Endothelial cell of umbilical vein (primary cell): Measurements from ENCODE around the gene CTU1. TPM values are rescaled to one million over a fixed set of nuclear protein-coding genes. Genes with fewer than 3 reads are reported as not detected.

Experiments
- BruUV-seq: library from RNA; stranded (reverse); fragments of 400-500 nt; replicated peaks from 2 replicates; lab custom pipeline; 2021; lab: Mats Ljungman, UMichigan
- CTCF ChIA-PET: fragments of 300-600, 350-600 bp; sonication (Branson Sonifier 250); formaldehyde crosslinking; loops from one replicate; lab custom pipeline; 2021; ENCODE audit warnings: antibody characterized with exemption, inconsistent platforms; lab: Charles Lee
- POLR2A ChIA-PET: fragments of 300-600, 350-600 bp; sonication (Branson Sonifier 250); formaldehyde crosslinking; loops from one replicate; lab custom pipeline; 2021; ENCODE audit warnings: antibody characterized with exemption, inconsistent platforms; lab: Charles Lee
- DNase-seq: peaks from one replicate; pipeline ENCODE4 v3.0.0-alpha.2; 2011; ENCODE audit warnings: low read depth, low spot score
- FAIRE-seq: peaks from 2 replicates; lab custom pipeline; 2011; peaks lifted over from hg19 to GRCh38; lab: Jason Lieb, UNC
- H2AFZ ChIP-seq: 2 replicates; pipeline ENCODE4 v1.6.0; 2012; ENCODE audit warnings: low read depth, low read length, control low read depth, inconsistent platforms
- H3K27ac ChIP-seq: 2 replicates; pipeline ENCODE4 v1.5.1; 2011; ENCODE audit warnings: low read depth, mild to moderate bottlenecking, control low read depth, low read length, moderate library complexity; ENCODE audit not compliant: insufficient read depth
- H3K27me3 ChIP-seq, 2 experiments: 2 replicates each; pipeline versions ENCODE4 v1.6.0 to v1.6.1; 2011; ENCODE audit warnings: low read length in 2 of 2, mixed read lengths in 1 of 2; ENCODE audit not compliant: control insufficient read depth in 2 of 2, insufficient read depth in 2 of 2
- H3K36me3 ChIP-seq, 2 experiments: 2 replicates in 1 of 2; 3 replicates in 1 of 2; pipeline ENCODE4 v1.5.1; 2011; ENCODE audit warnings: low read length in 2 of 2, mild to moderate bottlenecking in 1 of 2, moderate library complexity in 1 of 2; ENCODE audit not compliant: control insufficient read depth in 2 of 2, insufficient read depth in 2 of 2; ENCODE audit errors: extremely low read depth in 1 of 2
- H3K4me1 ChIP-seq: 3 replicates; pipeline ENCODE4 v1.5.1; 2011; ENCODE audit warnings: mild to moderate bottlenecking, low read length; ENCODE audit not compliant: control insufficient read depth, insufficient read depth; ENCODE audit errors: extremely low read depth
- H3K4me2 ChIP-seq: 2 replicates; pipeline ENCODE4 v1.6.1; 2011; ENCODE audit warnings: low read length, control low read depth, mixed read lengths; ENCODE audit not compliant: insufficient read depth
- H3K4me3 ChIP-seq, 3 experiments: fragments of 200-600 bp in 1 of 3; sonication (generic), shearing (Covaris generic) in 1 of 3; replicated peaks in 1 of 3; 2 replicates each; pipeline ENCODE4 v1.5.1; 2011 to 2016; ENCODE audit warnings: control low read depth in 3 of 3, low read length in 3 of 3, mild to moderate bottlenecking in 2 of 3, inconsistent platforms in 1 of 3, low read depth in 1 of 3, moderate library complexity in 1 of 3; ENCODE audit not compliant: insufficient read depth in 1 of 3
- H3K79me2 ChIP-seq: 2 replicates; pipeline ENCODE4 v1.6.0; 2012; ENCODE audit warnings: low read length, inconsistent platforms; ENCODE audit not compliant: control insufficient read depth, insufficient read depth
- H3K9ac ChIP-seq: replicated peaks from 2 replicates; pipeline ENCODE3; 2011; ENCODE audit warnings: low read length, control low read depth; ENCODE audit not compliant: insufficient read depth; ENCODE audit errors: extremely low read depth
- H3K9me1 ChIP-seq: replicated peaks from 3 replicates; pipeline ENCODE4 v1.6.0; 2011; ENCODE audit warnings: mild to moderate bottlenecking, low read length; ENCODE audit not compliant: control insufficient read depth, insufficient read depth; ENCODE audit errors: extremely low read depth
- H3K9me3 ChIP-seq: replicated peaks from 2 replicates; pipeline ENCODE4 v1.5.1; 2012; ENCODE audit warnings: low read length, inconsistent platforms; ENCODE audit not compliant: control insufficient read depth, insufficient read depth
- H4K20me1 ChIP-seq: replicated peaks from 2 replicates; pipeline ENCODE3; 2011; ENCODE audit warnings: mild to moderate bottlenecking, low read length; ENCODE audit not compliant: control insufficient read depth, insufficient read depth; ENCODE audit errors: extremely low read depth
- CTCF ChIP-seq, 2 donors: IDR thresholded peaks; 1 replicate in 1 of 2; 2 replicates in 1 of 2; pipeline ENCODE4 v1.5.1; 2011; ENCODE audit warnings: low read length in 2 of 2, mild to moderate bottlenecking in 2 of 2, moderate library complexity in 2 of 2, control low read depth in 1 of 2, inconsistent platforms in 1 of 2, low read depth in 1 of 2; ENCODE audit not compliant: insufficient read depth in 1 of 2; ENCODE audit errors: extremely low read depth in 1 of 2
- EZH2 ChIP-seq: IDR thresholded peaks from 2 replicates; pipeline ENCODE4 v1.6.1; 2012; ENCODE audit warnings: borderline replicate concordance, low read depth, mild to moderate bottlenecking, moderate library complexity, low read length, inconsistent platforms; ENCODE audit not compliant: severe bottlenecking
- FOS ChIP-seq: IDR thresholded peaks from 2 replicates; pipeline ENCODE4 v1.6.1; 2011; ENCODE audit warnings: mild to moderate bottlenecking, low read length, moderate library complexity, borderline replicate concordance; ENCODE audit not compliant: insufficient read depth
- GATA2 ChIP-seq: IDR thresholded peaks from 2 replicates; pipeline ENCODE4 v1.7.0; 2011; ENCODE audit warnings: low read depth, mild to moderate bottlenecking, moderate library complexity, mixed read lengths, low read length; ENCODE audit not compliant: insufficient read length, insufficient read depth
- JUN ChIP-seq: IDR thresholded peaks from 2 replicates; pipeline ENCODE4 v1.6.1; 2011; ENCODE audit warnings: borderline replicate concordance, low read depth; ENCODE audit not compliant: insufficient read length, insufficient read depth
- MAX ChIP-seq: IDR thresholded peaks from 2 replicates; pipeline ENCODE4 v1.6.1; 2011; ENCODE audit not compliant: insufficient read depth, insufficient read length
- MYC ChIP-seq: IDR thresholded peaks from one replicate; pipeline ENCODE4 v1.6.1; 2011; ENCODE audit warnings: mild to moderate bottlenecking, low read depth, low read length
- POLR2A ChIP-seq: IDR thresholded peaks from 2 replicates; pipeline ENCODE4 v1.6.1; 2012; ENCODE audit warnings: low read depth, mild to moderate bottlenecking, control low read depth, low read length
- POLR2AphosphoS5 ChIP-seq: IDR thresholded peaks from 2 replicates; pipeline ENCODE4 v1.6.1; 2012; ENCODE audit warnings: low read depth, mild to moderate bottlenecking, control low read depth, low read length, moderate library complexity; ENCODE audit not compliant: insufficient read depth
- dilution Hi-C: fragments of 300-500 bp; cut with MboI; formaldehyde crosslinking; loops from one replicate; pipeline ENCODE4 v1.15.0; 2019; ENCODE audit warnings: low sequenced_read_pairs; ENCODE audit not compliant: extremely low pct_ligation_motif_present
- intact Hi-C: fragments of 100-400 bp; cut with micrococcal nuclease; formaldehyde crosslinking; loops from one replicate; pipeline ENCODE4 v1.10.0; 2022
- polyA plus RNA-seq, 4 experiments: library from polyadenylated mRNA; depleted of rRNA in 3 of 4; stranded (reverse) in 3 of 4; unstranded in 1 of 4; fragments of >200 nt; gene quantifications; 2 replicates each; pipeline versions ENCODE4 v1.2.1 to v1.2.3, GENCODE V29; 2011 to 2012; ENCODE audit warnings: missing spikeins in 1 of 4
- total RNA-seq: library from RNA; stranded (reverse); gene quantifications from 2 replicates; pipeline ENCODE4 v1.2.3, GENCODE V29; 2021

Gene CTU1
- total and polyA plus RNA-seq, 2 donors (not counting 3 experiments of a cell fraction or from before 2014, with no cell fraction given), result 6.1 to 8.7 TPM

DNA sequence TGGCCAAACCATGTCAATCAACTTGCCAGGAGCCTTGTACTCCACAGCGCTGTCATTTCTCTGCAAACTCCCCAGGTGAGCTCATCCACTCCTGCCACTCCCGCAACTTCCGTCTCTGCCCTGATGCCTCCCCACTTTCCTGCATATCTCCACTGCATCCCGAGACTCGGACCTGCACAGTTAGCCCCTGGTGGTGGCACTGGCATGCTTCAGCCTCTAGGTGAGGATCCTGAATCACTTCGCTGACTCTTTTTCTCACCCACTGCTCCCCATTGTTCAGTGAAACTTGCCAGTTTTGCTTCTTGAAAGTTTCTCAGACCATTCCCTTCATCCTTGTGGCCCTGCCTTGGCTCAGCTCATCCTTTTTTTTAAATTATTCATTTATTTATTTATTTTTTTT lies 3.4 kb upstream of the CTU1 start:
- H3K36me3 ChIP-seq, result no peaks in the 10 kb centered on the region
- CTCF ChIA-PET, result interaction anchor here (0.6 to 2.8 kb wide), 3 partner anchors 11 to 20 kb away, joined by 3 to 7 read pairs (median 3); partner anchors contain the start of gene SIGLEC9
- peaks cover 12% of the 10 kb centered on the region for H3K79me2 ChIP-seq
- no peak overlapping the region for H3K9ac ChIP-seq
- peaks cover 11% of the 10 kb centered on the region for H3K4me1 ChIP-seq
- no peak overlapping the region for H3K27ac ChIP-seq
- intact Hi-C loops (no loop called here), dilution Hi-C loops (no loop called here)
- no peak overlapping the region for H3K4me3 ChIP-seq
- no peaks in the 10 kb centered on the region for H3K9me1 ChIP-seq
- no peak overlapping the region for H3K4me2 ChIP-seq
- BruUV-seq, result no TSS peak
- POLR2A ChIA-PET, result no interaction called here
- no peaks in the 10 kb centered on the region for H3K9me3 ChIP-seq
- H4K20me1 ChIP-seq, result no peaks in the 10 kb centered on the region
- H2AFZ ChIP-seq, result no peak overlapping the region
- no peak for FAIRE-seq
- DNase-seq, result no peak
- H3K27me3 ChIP-seq, result peaks cover 3 to 9% of the 10 kb centered on the region in 2 experiments
- TF ChIP-seq CTCF (IDR thresholded peaks at IDR 0.05; ENCODE audit: extremely low read depth in 1 of 2, insufficient read depth in 1 of 2, low read depth in 1 of 2, low read length in 2 of 2), result peak; percentile 16 to 34
- no peak for TF ChIP-seq MAX
- TF ChIP-seq POLR2A, result no peak
- no peak for TF ChIP-seq EZH2
- TF ChIP-seq POLR2AphosphoS5, result no peak

DNA sequence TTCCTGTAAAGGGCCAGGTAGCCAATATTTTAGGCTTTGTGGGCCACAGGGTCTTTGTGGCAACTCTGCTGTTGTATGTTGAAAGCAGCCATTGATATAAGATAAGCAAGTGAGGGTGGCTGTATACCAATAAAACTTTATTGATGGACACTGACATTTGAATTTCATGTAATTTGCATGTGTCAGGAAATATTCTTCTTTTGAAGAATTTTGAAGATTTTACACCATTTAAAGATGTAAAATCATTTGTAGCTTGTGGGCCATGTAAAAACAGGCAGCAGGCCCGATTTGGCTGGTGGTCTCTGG lies 2.4 kb upstream of the CTU1 start:
- BruUV-seq, result no TSS peak
- ChIA-PET POLR2A (no interaction called here), CTCF (interaction anchor here (2.8 kb wide), 1 partner anchor 10 kb away, joined by 7 read pairs; no protein-coding TSS in a partner anchor)
- H3K27ac ChIP-seq, result no peak overlapping the region
- H3K4me2 ChIP-seq, result no peak overlapping the region
- H3K9ac ChIP-seq, result no peak overlapping the region
- H2AFZ ChIP-seq, result no peak overlapping the region
- H4K20me1 ChIP-seq, result no peaks in the 10 kb centered on the region
- no peaks in the 10 kb centered on the region for H3K9me3 ChIP-seq
- FAIRE-seq, result no peak
- peaks cover 3 to 9% of the 10 kb centered on the region in 2 experiments for H3K27me3 ChIP-seq
- H3K4me1 ChIP-seq, result peaks cover 11% of the 10 kb centered on the region
- no peak for TF ChIP-seq JUN
- TF ChIP-seq EZH2, result no peak
- no peak for TF ChIP-seq POLR2A
- no peak for TF ChIP-seq POLR2AphosphoS5
- TF ChIP-seq CTCF (IDR thresholded peaks at IDR 0.05; ENCODE audit: extremely low read depth in 1 of 2, insufficient read depth in 1 of 2, low read depth in 1 of 2, low read length in 2 of 2), result no peak
- no peak for TF ChIP-seq MAX
- TF ChIP-seq GATA2, result no peak
- no peak for TF ChIP-seq MYC
- TF ChIP-seq FOS, result no peak
- H3K79me2 ChIP-seq, result peaks cover 19% of the 10 kb centered on the region
- no peaks in the 10 kb centered on the region for H3K36me3 ChIP-seq
- no peak overlapping the region for H3K4me3 ChIP-seq
- no peak for DNase-seq
- dilution Hi-C loops, result no loop called here
- H3K9me1 ChIP-seq, result no peaks in the 10 kb centered on the region
- intact Hi-C loops, result no loop called here
